GM19023 (cell line): ENCODE data around the gene LTC4S.

ENCODE experiments used
- ATAC-seq: cut with Tn5 transposase; IDR thresholded peaks from one replicate; pipeline ENCODE4 v1.9.1; 2021; ENCODE audit warnings: mild to moderate bottlenecking, moderate library complexity; ENCODE audit not compliant: unreplicated experiment

LTC4S gene

DNA sequence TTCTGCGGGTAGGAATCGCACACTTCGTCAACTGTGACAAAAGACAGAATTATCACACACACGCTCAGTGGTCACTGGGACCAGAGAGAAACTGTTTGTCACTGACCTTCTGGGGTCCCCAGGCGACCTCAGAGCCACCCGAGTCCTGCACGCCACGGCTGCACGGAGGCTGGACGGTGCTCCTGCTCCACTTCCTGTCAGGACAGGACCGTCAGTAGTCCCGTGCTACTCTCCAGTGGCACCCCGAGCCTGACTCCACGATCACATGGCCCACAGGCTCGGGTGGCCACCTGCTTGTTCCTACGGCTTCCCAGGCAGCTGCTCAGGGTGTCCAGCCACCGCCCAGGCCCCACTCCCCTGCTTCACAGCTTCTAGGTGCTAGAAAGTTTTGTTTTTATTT, 47.0 kb downstream of the LTC4S start:
- ATAC-seq, result no peak

DNA sequence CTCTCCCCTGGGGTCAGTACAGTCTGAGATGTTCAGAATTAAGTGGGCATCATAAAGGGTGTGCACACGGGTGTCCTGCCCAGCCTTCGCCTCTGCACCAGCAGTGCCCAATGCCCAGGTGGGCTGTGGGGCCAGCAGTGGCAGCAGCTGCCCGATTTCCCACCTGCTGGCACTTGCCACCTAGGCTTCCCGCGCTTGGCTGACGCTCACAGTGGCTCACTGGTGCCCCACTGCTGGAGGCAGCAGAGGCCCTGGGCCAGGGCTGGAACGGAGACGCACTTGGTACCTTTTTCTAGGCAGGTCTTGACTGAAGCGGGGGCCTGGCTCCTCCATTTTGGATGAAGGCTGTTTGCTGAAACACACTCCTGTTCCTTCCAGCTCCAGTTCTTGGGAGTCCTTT, 47.8 kb downstream of the LTC4S start:
- ATAC-seq, result no peak
